ENCODE measurements around the gene FBXL7.

FBXL7 gene

GRCh38 chr5:15645381-15646160 is 145.6 kb downstream of the FBXL7 start:
- in situ Hi-C loops (cut with HindIII; ENCODE audit: low sequenced_read_pairs) = no loop called here

GRCh38 chr5:15646371-15646770 is 146.4 kb downstream of the FBXL7 start:
- in situ Hi-C loops (cut with HindIII; ENCODE audit: low sequenced_read_pairs) = no loop called here

- in situ Hi-C loops (cut with HindIII; ENCODE audit: low sequenced_read_pairs) = no loop called here
These were observed 147.3 kb downstream of the FBXL7 start for GRCh38 chr5:15647251-15647650.

GRCh38 chr5:15650266-15650665 is 150.3 kb downstream of the FBXL7 start:
- in situ Hi-C loops (cut with HindIII; ENCODE audit: low sequenced_read_pairs) = no loop called here

GRCh38 chr5:15654779-15655178 is 154.8 kb downstream of the FBXL7 start:
- in situ Hi-C loops (cut with HindIII; ENCODE audit: low sequenced_read_pairs) = no loop called here

- in situ Hi-C loops (cut with HindIII; ENCODE audit: low sequenced_read_pairs) = no loop called here
These were observed 155.7 kb downstream of the FBXL7 start for GRCh38 chr5:15655683-15656082.

- in situ Hi-C loops (cut with HindIII; ENCODE audit: low sequenced_read_pairs) = no loop called here
These were observed 165.0 kb downstream of the FBXL7 start for GRCh38 chr5:15664961-15665360.

- in situ Hi-C loops (cut with HindIII; ENCODE audit: low sequenced_read_pairs) = no loop called here
These were observed 169.8 kb downstream of the FBXL7 start for GRCh38 chr5:15669826-15670225.

GRCh38 chr5:15674716-15675115 is 174.7 kb downstream of the FBXL7 start:
- in situ Hi-C loops (cut with HindIII; ENCODE audit: low sequenced_read_pairs) = no loop called here

GRCh38 chr5:15676591-15676990 is 176.6 kb downstream of the FBXL7 start:
- in situ Hi-C loops (cut with HindIII; ENCODE audit: low sequenced_read_pairs) = no loop called here

- in situ Hi-C loops (cut with HindIII; ENCODE audit: low sequenced_read_pairs) = no loop called here
These were observed 179.2 kb downstream of the FBXL7 start for GRCh38 chr5:15679161-15679560.

GRCh38 chr5:15680455-15680854 is 180.5 kb downstream of the FBXL7 start:
- in situ Hi-C loops (cut with HindIII; ENCODE audit: low sequenced_read_pairs) = no loop called here

- in situ Hi-C loops (cut with HindIII; ENCODE audit: low sequenced_read_pairs) = no loop called here
These were observed 182.1 kb downstream of the FBXL7 start for GRCh38 chr5:15682122-15682521.

GRCh38 chr5:15682566-15682965 is 182.6 kb downstream of the FBXL7 start:
- in situ Hi-C loops (cut with HindIII; ENCODE audit: low sequenced_read_pairs) = no loop called here

- in situ Hi-C loops (cut with HindIII; ENCODE audit: low sequenced_read_pairs) = no loop called here
These were observed 183.4 kb downstream of the FBXL7 start for GRCh38 chr5:15683332-15683731.

GRCh38 chr5:15687401-15687800 is 187.4 kb downstream of the FBXL7 start:
- in situ Hi-C loops (cut with HindIII; ENCODE audit: low sequenced_read_pairs) = no loop called here

GRCh38 chr5:15689836-15690235 is 189.9 kb downstream of the FBXL7 start:
- in situ Hi-C loops (cut with HindIII; ENCODE audit: low sequenced_read_pairs) = no loop called here

GRCh38 chr5:15690611-15691010 is 190.6 kb downstream of the FBXL7 start:
- in situ Hi-C loops (cut with HindIII; ENCODE audit: low sequenced_read_pairs) = no loop called here

GRCh38 chr5:15691521-15691920 is 191.5 kb downstream of the FBXL7 start:
- in situ Hi-C loops (cut with HindIII; ENCODE audit: low sequenced_read_pairs) = no loop called here

GRCh38 chr5:15692706-15693381 is 192.9 kb downstream of the FBXL7 start:
- in situ Hi-C loops (cut with HindIII; ENCODE audit: low sequenced_read_pairs) = no loop called here

GRCh38 chr5:15693382-15693728 is 193.4 kb downstream of the FBXL7 start:
- in situ Hi-C loops (cut with HindIII; ENCODE audit: low sequenced_read_pairs) = no loop called here

GRCh38 chr5:15693933-15694332 is 194.0 kb downstream of the FBXL7 start:
- in situ Hi-C loops (cut with HindIII; ENCODE audit: low sequenced_read_pairs) = no loop called here

All from DLD1 (cell line).